HepG2 (cell line): Measurements from ENCODE around the gene TRPC1. TPM values are rescaled to one million over a fixed set of nuclear protein-coding genes. Genes with fewer than 3 reads are reported as not detected.

Source experiments
- GMEB2 ChIP-seq: IDR thresholded peaks from 2 replicates; pipeline ENCODE4 v1.6.1; 2016; ENCODE audit warnings: missing biosample characterization, missing genetic modification reagents, low read depth
- KMT2B ChIP-seq: IDR thresholded peaks from 2 replicates; pipeline ENCODE4 v1.6.1; 2016; ENCODE audit warnings: missing genetic modification reagents, missing compliant biosample characterization
- MLX ChIP-seq: IDR thresholded peaks from 2 replicates; pipeline ENCODE4 v1.6.1; 2016
- MTA1 ChIP-seq: sonication (generic); formaldehyde crosslinking; IDR thresholded peaks from 2 replicates; pipeline ENCODE4 v1.4.0; 2020; ENCODE audit warnings: missing genetic modification reagents, mild to moderate bottlenecking, borderline replicate concordance
- NFRKB ChIP-seq: fragments of 450-650 bp; IDR thresholded peaks from 2 replicates; pipeline ENCODE4 v1.6.1; 2017
- NFYB ChIP-seq: sonication (generic); formaldehyde crosslinking; IDR thresholded peaks from 2 replicates; pipeline ENCODE4 v1.4.0; 2020; ENCODE audit warnings: missing genetic modification reagents
- NR1H2 ChIP-seq: sonication (generic); formaldehyde crosslinking; IDR thresholded peaks from 2 replicates; pipeline ENCODE4 v1.8.1; 2022; ENCODE audit warnings: low read depth, missing genetic modification reagents, borderline replicate concordance
- PCBP1 ChIP-seq: fragments of 200-400 bp; formaldehyde crosslinking; IDR thresholded peaks from 2 replicates; pipeline ENCODE4 v1.6.1; 2017; ENCODE audit warnings: mild to moderate bottlenecking, low read depth, low read length, borderline replicate concordance
- POGK ChIP-seq: sonication (generic); formaldehyde crosslinking; conservative IDR thresholded peaks from 2 replicates; pipeline ENCODE4 v1.8.0; 2022; ENCODE audit warnings: mild to moderate bottlenecking, moderate library complexity, missing genetic modification reagents
- REPIN1 ChIP-seq: sonication (generic); formaldehyde crosslinking; IDR thresholded peaks from 2 replicates; pipeline ENCODE4 v1.8.0; 2022; ENCODE audit warnings: missing genetic modification reagents, low read depth, mild to moderate bottlenecking, borderline replicate concordance
- SUZ12 ChIP-seq: fragments of 150-350 bp; IDR thresholded peaks from 2 replicates; pipeline ENCODE4 v1.6.1; 2014; ENCODE audit warnings: low read depth, low read length
- THRA ChIP-seq: sonication (generic); formaldehyde crosslinking; IDR thresholded peaks from 2 replicates; pipeline ENCODE4 v1.4.0; 2020; ENCODE audit warnings: missing genetic modification reagents, borderline replicate concordance
- ZBTB4 ChIP-seq: sonication (generic); formaldehyde crosslinking; IDR thresholded peaks from 2 replicates; pipeline ENCODE4 v1.4.0; 2020; ENCODE audit warnings: missing genetic modification reagents, mild to moderate bottlenecking, borderline replicate concordance
- ZFP37 ChIP-seq: sonication (generic); formaldehyde crosslinking; IDR thresholded peaks from 2 replicates; pipeline ENCODE4 v1.4.0; 2020; ENCODE audit warnings: missing genetic modification reagents, borderline replicate concordance
- ZNF225 ChIP-seq: sonication (generic); formaldehyde crosslinking; IDR thresholded peaks from 2 replicates; pipeline ENCODE4 v1.4.0; 2020; ENCODE audit warnings: mild to moderate bottlenecking, missing genetic modification reagents
- ZNF414 ChIP-seq: sonication (generic); formaldehyde crosslinking; IDR thresholded peaks from 2 replicates; pipeline ENCODE4 v1.5.0; 2020; ENCODE audit warnings: missing genetic modification reagents
- ZNF446 ChIP-seq: sonication (generic); formaldehyde crosslinking; IDR thresholded peaks from 2 replicates; pipeline ENCODE4 v1.5.0; 2020; ENCODE audit warnings: mild to moderate bottlenecking, missing genetic modification reagents
- ZNF484 ChIP-seq: sonication (generic); formaldehyde crosslinking; IDR thresholded peaks from 2 replicates; pipeline ENCODE4 v1.5.1; 2020; ENCODE audit warnings: mild to moderate bottlenecking, low read depth, missing genetic modification reagents, borderline replicate concordance
- ZNF737 ChIP-seq: sonication (generic); formaldehyde crosslinking; IDR thresholded peaks from 2 replicates; pipeline ENCODE4 v1.5.0; 2020; ENCODE audit warnings: missing genetic modification reagents, mild to moderate bottlenecking, borderline replicate concordance
- ZNF740 ChIP-seq: sonication (generic); formaldehyde crosslinking; IDR thresholded peaks from 2 replicates; pipeline ENCODE4 v1.4.0; 2020; ENCODE audit warnings: missing genetic modification reagents
- polyA plus RNA-seq, 8 experiments: library from polyadenylated mRNA; depleted of rRNA in 3 of 8; stranded (reverse) in 7 of 8; unstranded in 1 of 8; fragments of >200 nt; fragmentation: Illumina TruSeq in 4 of 8; extraction: Trizol in 4 of 8; gene quantifications; 2 replicates each; pipeline versions ENCODE4 v1.2.1 to v1.2.3, GENCODE V29; 2011 to 2016; ENCODE audit warnings: low read depth in 4 of 8, missing spikeins in 1 of 8, mixed read lengths in 1 of 8; ENCODE audit not compliant: insufficient read depth in 1 of 8
- total RNA-seq, 5 experiments: library from RNA; depleted of rRNA; stranded (reverse); fragments of >200 nt; fragmentation: Illumina TruSeq; extraction: Trizol; gene quantifications; 2 replicates each; pipeline ENCODE4 v1.2.3, GENCODE V29; 2016; ENCODE audit warnings: low read depth in 1 of 5

TRPC1 gene
- total and polyA plus RNA-seq, 2 of the 13 experiments (the other 11 are each of a cell fraction or from before 2014, with no cell fraction given): 10.8 to 13.1 TPM

DNA sequence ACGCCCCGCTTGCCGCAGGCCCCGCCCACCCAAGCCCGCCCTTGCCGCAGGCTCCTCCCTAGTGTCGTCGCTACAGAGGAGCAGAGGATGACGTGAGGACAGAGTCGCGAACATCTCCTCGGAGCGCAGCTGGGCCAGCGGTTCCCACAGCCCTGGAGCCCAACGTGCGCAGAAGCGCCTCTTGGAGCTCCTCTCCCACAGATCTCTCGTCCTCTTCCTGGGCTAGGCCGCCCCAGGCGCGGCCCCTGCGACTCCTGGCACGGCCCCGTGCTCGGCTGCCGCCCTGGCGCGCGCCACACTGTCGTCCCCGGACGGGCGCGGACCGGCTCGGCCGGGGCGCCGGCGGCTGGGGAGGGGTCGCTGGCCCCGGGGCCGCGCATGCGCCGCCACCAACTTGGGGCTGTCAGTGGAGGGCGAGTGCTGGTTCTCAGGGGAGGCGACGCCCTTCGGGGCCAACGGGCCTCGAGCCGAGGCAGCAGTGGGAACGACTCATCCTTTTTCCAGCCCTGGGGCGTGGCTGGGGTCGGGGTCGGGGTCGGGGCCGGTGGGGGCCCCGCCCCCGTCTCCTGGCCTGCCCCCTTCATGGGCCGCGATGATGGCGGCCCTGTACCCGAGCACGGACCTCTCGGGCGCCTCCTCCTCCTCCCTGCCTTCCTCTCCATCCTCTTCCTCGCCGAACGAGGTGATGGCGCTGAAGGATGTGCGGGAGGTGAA, at the start of gene TRPC1 (continued):
- peak; percentile 63; the same call in 1 of the 2 replicates for TF ChIP-seq POGK (CRISPR knock-in tag)
- TF ChIP-seq ZNF737 (CRISPR knock-in tag): no peak
- no peak for TF ChIP-seq THRA (CRISPR knock-in tag)
- no peak for TF ChIP-seq MLX (CRISPR knock-in tag)
- no peak for TF ChIP-seq ZBTB4 (CRISPR knock-in tag)
- no peak for TF ChIP-seq PCBP1
- peak; percentile 6; the same call in 1 of the 2 replicates for TF ChIP-seq ZNF446 (CRISPR knock-in tag)
- no peak for TF ChIP-seq ZNF414 (CRISPR knock-in tag)
- TF ChIP-seq ZFP37 (CRISPR knock-in tag): no peak
- no peak for TF ChIP-seq ZNF225 (CRISPR knock-in tag)
- no peak for TF ChIP-seq GMEB2 (CRISPR knock-in tag)
- no peak for TF ChIP-seq KMT2B (CRISPR knock-in tag)
- TF ChIP-seq ZNF484 (CRISPR knock-in tag): no peak
- TF ChIP-seq NFRKB: no peak
- TF ChIP-seq NR1H2: no peak
- TF ChIP-seq SUZ12: no peak
- TF ChIP-seq NFYB (CRISPR knock-in tag): no peak
- TF ChIP-seq REPIN1 (CRISPR knock-in tag): no peak
- TF ChIP-seq MTA1 (CRISPR knock-in tag): no peak
- TF ChIP-seq ZNF740 (CRISPR knock-in tag): no peak
